ENCODE measurements around the gene CACTIN.

DNA sequence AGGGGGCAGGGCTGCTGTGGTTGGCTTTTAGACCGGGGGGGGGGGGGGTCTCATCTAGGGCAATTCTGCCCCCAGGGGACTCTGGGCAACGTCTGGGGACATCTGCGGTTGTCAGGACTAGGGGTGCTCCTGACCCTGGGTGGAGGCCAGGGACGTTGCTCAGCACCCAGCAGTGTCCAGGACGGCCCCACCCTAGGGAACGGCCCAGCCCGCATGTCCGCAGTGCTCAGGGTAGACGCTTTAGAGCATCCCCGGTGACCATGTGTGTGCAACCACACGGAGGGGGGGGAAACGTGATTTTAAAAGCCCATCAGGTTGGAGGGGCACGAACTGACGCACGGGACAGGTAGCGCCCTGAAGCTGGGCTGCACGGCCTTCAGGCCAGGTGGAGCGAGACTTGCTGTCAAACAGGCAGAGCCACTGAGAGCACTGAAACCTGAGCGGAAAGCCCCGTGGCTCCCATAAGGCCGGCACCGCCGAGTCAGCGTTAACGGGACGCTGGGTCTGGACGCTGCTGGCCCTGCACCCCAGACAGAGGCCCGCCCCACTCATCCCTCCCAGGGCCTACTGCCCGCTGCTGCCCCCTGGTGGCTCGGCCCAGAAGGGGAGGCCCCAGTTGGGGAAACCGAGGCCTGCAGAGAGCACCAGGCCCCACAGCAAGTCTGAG, 8.3 kb downstream of the CACTIN start:
- TF ChIP-seq EP300 (IDR thresholded peaks at IDR 0.05; ENCODE audit: borderline replicate concordance in 1 of 2, low read depth in 2 of 2, low read length in 2 of 2) (no peak), POLR2AphosphoS5 (IDR thresholded peaks at IDR 0.05; ENCODE audit: low read depth, low read length) (no peak), TEAD4 (IDR thresholded peaks at IDR 0.05; ENCODE audit: low read depth, low read length) (no peak), KDM1A (IDR thresholded peaks at IDR 0.05; ENCODE audit: borderline replicate concordance, low read length) (no peak), POLR2A (IDR thresholded peaks at IDR 0.05; ENCODE audit: control extremely low read depth in 1 of 2, low read depth in 2 of 2, low read length in 2 of 2) (no peak), RAD21 (IDR thresholded peaks at IDR 0.05 in 1 of 2, conservative IDR thresholded peaks at IDR 0.05 in 1 of 2; ENCODE audit: low read depth in 2 of 2, low read length in 2 of 2) (peak; percentile 68 to 80), EZH2 (IDR thresholded peaks at IDR 0.05; ENCODE audit: low read depth, low read length, severe bottlenecking) (no peak), JUN (IDR thresholded peaks at IDR 0.05; ENCODE audit: low read depth, low read length) (no peak), TAF1 (IDR thresholded peaks at IDR 0.05; ENCODE audit: low read depth, low read length) (no peak)
- TF ChIP-seq, protein P1, sequence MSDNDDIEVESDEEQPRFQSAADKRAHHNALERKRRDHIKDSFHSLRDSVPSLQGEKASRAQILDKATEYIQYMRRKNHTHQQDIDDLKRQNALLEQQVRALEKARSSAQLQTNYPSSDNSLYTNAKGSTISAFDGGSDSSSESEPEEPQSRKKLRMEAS (IDR thresholded peaks at IDR 0.05) = 0 out of 2 replicates have a peak, but pooled peaks have one; percentile 14
- TF ChIP-seq, protein P2, sequence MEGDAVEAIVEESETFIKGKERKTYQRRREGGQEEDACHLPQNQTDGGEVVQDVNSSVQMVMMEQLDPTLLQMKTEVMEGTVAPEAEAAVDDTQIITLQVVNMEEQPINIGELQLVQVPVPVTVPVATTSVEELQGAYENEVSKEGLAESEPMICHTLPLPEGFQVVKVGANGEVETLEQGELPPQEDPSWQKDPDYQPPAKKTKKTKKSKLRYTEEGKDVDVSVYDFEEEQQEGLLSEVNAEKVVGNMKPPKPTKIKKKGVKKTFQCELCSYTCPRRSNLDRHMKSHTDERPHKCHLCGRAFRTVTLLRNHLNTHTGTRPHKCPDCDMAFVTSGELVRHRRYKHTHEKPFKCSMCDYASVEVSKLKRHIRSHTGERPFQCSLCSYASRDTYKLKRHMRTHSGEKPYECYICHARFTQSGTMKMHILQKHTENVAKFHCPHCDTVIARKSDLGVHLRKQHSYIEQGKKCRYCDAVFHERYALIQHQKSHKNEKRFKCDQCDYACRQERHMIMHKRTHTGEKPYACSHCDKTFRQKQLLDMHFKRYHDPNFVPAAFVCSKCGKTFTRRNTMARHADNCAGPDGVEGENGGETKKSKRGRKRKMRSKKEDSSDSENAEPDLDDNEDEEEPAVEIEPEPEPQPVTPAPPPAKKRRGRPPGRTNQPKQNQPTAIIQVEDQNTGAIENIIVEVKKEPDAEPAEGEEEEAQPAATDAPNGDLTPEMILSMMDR (IDR thresholded peaks at IDR 0.05; ENCODE audit: control extremely low read depth in 1 of 3, insufficient read depth in 1 of 3, low read depth in 1 of 3, low read length in 3 of 3) = peak; percentile 86 to 92 (median 86)
